GM12892 (cell line): ENCODE results near the gene CLRN2.

Experiments
- POLR2A ChIP-seq: IDR thresholded peaks from 2 replicates; pipeline ENCODE4 v1.6.1; 2011; ENCODE audit warnings: low read depth, low read length, control low read depth
- POLR2AphosphoS5 ChIP-seq: IDR thresholded peaks from 2 replicates; pipeline ENCODE4 v1.6.1; 2011; ENCODE audit warnings: low read depth, low read length, control low read depth
- TAF1 ChIP-seq: IDR thresholded peaks from 2 replicates; pipeline ENCODE4 v1.6.1; 2011; ENCODE audit warnings: low read depth, mild to moderate bottlenecking, control low read depth, low read length, borderline replicate concordance

DNA sequence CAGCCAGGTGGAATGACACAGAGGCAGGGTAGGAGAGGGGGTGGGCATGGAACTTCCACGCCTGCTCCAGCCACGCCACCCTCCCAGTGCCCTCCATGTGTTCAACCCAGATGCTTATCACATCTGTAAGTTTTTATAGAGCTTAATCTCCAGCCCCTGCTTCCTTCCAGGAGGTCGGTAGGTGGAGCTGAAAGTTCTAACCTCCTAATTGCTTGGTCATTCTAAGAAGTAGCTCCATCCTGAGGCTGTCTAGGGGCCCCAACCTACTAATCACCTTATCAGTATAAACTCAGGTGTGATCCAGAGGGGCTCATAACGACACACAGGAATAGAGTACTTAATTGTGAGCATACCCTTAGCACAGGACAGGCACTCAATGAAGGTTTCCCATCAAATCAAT, 21.3 kb upstream of the CLRN2 start:
- TF ChIP-seq POLR2AphosphoS5 (no peak), POLR2A (no peak), TAF1 (no peak)
